DOHH2 (cell line): ENCODE data around the gene GAB2.

Experiments used
- CTCF ChIP-seq: fragments of 200-600 bp; sonication (generic); IDR thresholded peaks from one replicate; pipeline ENCODE4 v1.5.1; 2014; ENCODE audit warnings: antibody characterized with exemption, mild to moderate bottlenecking, low read depth, low read length; ENCODE audit not compliant: poor library complexity, severe bottlenecking
- EZH2phosphoT487 ChIP-seq: fragments of 200-600 bp; sonication (generic); IDR thresholded peaks from 2 replicates; pipeline ENCODE4 v1.6.1; 2017; ENCODE audit warnings: borderline replicate concordance, mild to moderate bottlenecking, antibody characterized with exemption, low read length, moderate library complexity, mixed read lengths

- TF ChIP-seq CTCF (no peak), EZH2phosphoT487 (no peak)
These were observed 39.8 kb downstream of the GAB2 start for GRCh38 chr11:78377625-78378418.
